Lower leg skin (tissue), 4 donors: Measurements from ENCODE around the gene MEIOSIN. TPM values are rescaled to one million over a fixed set of nuclear protein-coding genes. Genes with fewer than 3 reads are reported as not detected.

Experiments used
- DNase-seq, 2 donors: peaks; one replicate each; pipeline ENCODE4 v3.0.0-alpha.2; 2019; ENCODE audit warnings: low spot score in 2 of 2
- H3K4me3 ChIP-seq: fragments of 200-600 bp; sonication (generic); 2 replicates; pipeline ENCODE4 v1.5.1; 2017; ENCODE audit warnings: mild to moderate bottlenecking, low read depth; ENCODE audit not compliant: poor library complexity, severe bottlenecking
- POLR2A ChIP-seq, 2 donors: fragments of 450-650 bp; IDR thresholded peaks; one replicate each; pipeline ENCODE4 v1.6.1; 2016 to 2017; ENCODE audit warnings: antibody characterized with exemption in 2 of 2, mild to moderate bottlenecking in 1 of 2, moderate library complexity in 1 of 2
- WGBS, 2 donors: methylation state at CpG; one replicate each; pipeline ENCODE4 v1.1.5; 2018; 5-methylcytosine and 5-hydroxymethylcytosine counted together
- intact Hi-C: fragments of 100-400 bp; cut with DNase I; formaldehyde crosslinking; loops from one replicate; pipeline ENCODE4 v1.15.0; 2023; ENCODE audit warnings: low total_unique reads
- total RNA-seq, 4 donors: library from RNA; depleted of rRNA; stranded (reverse); fragments of >200 nt; gene quantifications; one replicate each; pipeline ENCODE4 v1.1.0, GENCODE V29; 2016
- TF ChIP-seq, protein P1 (sequence below), 3 donors: fragments of 450-650 bp; IDR thresholded peaks; one replicate each; pipeline ENCODE4 v1.5.1; 2016; ENCODE audit warnings: antibody characterized with exemption in 3 of 3, mild to moderate bottlenecking in 3 of 3, moderate library complexity in 2 of 3

MEIOSIN gene
- total RNA-seq, 4 donors from 2014 or later = not detected

DNA sequence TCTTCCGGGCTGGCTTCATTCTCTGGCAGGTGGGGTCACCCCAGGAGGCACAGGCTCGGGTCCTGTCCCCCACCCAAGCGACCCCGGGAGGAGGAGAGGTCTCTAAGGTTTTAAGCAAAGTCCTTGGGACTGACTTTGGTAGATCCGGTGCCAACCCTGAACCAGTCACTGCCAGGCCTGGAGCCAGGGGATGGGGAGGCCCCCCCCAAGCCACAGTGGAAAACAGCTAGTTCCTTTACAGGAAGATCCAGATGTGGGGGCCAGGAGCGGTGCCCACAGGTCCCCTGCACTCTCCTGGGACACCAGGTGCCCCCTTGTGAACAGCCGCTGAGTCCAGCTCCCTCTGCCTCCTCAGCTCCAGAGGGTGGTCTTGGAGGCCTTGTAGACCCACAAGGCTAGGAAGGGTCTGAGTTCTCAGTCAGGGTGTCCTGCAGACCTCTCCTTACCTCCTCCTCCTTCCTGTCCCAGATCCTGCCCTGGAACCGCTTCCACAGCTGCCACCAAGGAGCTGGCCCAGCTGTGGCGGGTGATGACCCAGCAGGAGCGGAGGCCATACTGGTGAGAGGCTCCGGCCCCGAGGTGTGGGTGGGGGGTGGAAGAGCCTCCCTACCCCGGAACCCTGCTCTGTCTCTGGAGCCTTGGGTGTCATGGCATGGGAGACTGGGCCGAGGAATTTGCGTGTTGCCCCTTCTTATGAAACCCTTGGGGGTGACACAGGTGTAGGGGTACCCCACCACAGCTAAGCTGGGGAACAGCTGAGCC lies 29.8 kb downstream of the MEIOSIN start:
- WGBS, 2 donors = 73 to 85% methylated on average over 13 to 15 of the region's 15 CpGs

DNA sequence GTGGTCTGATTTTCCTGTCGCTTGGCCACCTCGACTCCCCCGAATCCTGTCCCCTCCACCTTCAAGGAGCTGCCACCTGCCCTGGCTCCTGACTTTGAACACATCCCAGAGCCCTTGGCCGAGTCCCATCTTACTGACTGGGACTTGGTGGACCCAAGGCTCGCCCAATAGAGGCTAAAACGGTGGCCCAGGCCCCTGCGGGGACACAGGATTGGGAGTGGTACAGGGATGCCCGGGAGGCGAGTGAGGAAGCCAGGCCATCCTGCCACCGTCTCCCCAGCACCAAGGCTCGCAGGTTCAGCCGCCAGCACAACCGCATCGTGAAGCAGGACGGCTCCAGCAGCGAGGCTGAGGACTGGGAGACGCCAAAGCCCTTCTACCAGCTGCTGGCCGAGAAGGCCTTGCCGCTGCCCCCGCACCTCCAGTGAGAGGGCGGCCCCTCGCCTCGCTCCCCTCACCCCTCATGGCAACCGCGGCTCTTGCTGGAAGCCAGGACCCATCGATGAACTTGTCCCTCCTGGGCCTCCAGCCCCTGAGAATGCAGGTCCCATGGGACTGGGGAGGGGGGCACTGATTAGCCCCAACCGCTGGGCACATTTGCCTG lies 30.6 kb downstream of the MEIOSIN start:
- peak in 1 of 2 donors; percentile 81 for DNase-seq
- 52 to 58% methylated on average over 21 of the region's 27 CpGs for whole genome bisulfite sequencing, 2 donors
- no peak for TF ChIP-seq POLR2A (IDR thresholded peaks at IDR 0.05)
- TF ChIP-seq, protein P1, sequence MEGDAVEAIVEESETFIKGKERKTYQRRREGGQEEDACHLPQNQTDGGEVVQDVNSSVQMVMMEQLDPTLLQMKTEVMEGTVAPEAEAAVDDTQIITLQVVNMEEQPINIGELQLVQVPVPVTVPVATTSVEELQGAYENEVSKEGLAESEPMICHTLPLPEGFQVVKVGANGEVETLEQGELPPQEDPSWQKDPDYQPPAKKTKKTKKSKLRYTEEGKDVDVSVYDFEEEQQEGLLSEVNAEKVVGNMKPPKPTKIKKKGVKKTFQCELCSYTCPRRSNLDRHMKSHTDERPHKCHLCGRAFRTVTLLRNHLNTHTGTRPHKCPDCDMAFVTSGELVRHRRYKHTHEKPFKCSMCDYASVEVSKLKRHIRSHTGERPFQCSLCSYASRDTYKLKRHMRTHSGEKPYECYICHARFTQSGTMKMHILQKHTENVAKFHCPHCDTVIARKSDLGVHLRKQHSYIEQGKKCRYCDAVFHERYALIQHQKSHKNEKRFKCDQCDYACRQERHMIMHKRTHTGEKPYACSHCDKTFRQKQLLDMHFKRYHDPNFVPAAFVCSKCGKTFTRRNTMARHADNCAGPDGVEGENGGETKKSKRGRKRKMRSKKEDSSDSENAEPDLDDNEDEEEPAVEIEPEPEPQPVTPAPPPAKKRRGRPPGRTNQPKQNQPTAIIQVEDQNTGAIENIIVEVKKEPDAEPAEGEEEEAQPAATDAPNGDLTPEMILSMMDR (IDR thresholded peaks at IDR 0.05) = no peak
- intact Hi-C loops = no loop called here
- no peak overlapping the region for H3K4me3 ChIP-seq

More for the DNA sequence above, 29.8 kb downstream of the MEIOSIN start:
- DNase-seq = no peak
- no peak for TF ChIP-seq POLR2A (IDR thresholded peaks at IDR 0.05)
- TF ChIP-seq, protein P1 (IDR thresholded peaks at IDR 0.05) = no peak
- H3K4me3 ChIP-seq = no peak overlapping the region
- intact Hi-C loops = no loop called here

DNA sequence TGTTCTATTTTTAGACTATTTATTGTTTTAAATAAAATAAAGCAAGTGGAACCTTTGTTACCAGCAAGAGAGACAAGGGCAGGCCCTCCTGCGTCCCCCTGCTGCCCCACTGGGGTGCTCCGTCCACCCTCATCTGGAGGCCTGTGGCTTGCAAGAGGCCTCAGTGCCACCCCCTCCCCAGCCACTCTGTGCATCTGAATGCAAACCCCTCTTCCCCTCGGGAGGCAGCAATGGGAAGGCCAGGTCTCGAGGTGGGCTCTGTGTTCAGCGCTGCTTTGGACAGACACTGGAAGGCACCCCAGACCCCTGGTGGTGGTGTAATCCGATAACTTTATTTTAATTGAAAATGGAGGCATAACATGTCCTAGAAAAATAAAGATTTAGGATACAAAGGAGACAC lies 31.2 kb downstream of the MEIOSIN start:
- no peak for TF ChIP-seq POLR2A (IDR thresholded peaks at IDR 0.05)
- TF ChIP-seq, protein P1 (IDR thresholded peaks at IDR 0.05) = no peak
- intact Hi-C loops = no loop called here
- no peak overlapping the region for H3K4me3 ChIP-seq
- 58 to 73% methylated on average over 6 of the region's 6 CpGs for WGBS, 2 donors
- DNase-seq = no peak

DNA sequence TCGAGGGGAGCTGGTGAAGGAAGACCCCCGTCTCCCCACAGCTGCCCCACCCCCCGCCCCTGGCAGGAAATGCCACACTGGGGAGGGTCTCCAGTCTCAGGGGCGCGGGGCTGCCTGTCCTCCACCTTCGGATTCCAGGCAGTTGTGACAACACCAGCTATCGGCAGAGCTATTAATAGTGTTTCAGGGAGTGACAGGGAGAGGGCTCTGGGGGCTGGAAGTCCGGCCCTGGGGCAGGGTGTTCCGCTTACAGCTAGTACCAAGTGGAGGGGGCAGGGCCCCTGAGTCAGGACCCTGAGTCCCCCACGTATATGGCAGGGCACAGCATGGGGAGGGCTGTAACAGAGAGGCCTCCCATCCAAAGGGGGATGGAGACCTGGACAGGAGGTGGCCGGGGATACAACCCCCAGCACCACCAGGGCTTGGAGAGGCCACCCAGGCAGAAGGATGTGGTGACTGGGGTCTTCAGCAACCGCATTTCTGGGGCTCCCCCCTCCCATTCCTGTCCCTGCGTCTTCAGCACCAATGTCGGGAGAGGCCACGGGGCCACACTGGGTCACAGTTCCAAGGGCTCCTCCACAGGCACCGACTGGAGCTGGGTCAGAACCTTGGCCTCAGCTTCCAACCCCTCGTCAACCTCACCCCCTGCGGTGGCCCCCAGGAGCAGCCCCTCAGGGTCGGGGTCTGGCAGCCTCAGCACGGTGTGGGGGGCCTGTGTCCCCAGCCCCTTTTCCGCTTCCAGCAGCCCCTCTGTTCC lies 31.9 kb downstream of the MEIOSIN start:
- intact Hi-C loops = no loop called here
- DNase-seq = peak in 1 of 2 donors; percentile 81
- TF ChIP-seq POLR2A (IDR thresholded peaks at IDR 0.05) = no peak
- TF ChIP-seq, protein P1 (IDR thresholded peaks at IDR 0.05) = no peak
- no peak overlapping the region for H3K4me3 ChIP-seq
- 58 to 65% methylated on average over 20 of the region's 21 CpGs for WGBS, 2 donors

DNA sequence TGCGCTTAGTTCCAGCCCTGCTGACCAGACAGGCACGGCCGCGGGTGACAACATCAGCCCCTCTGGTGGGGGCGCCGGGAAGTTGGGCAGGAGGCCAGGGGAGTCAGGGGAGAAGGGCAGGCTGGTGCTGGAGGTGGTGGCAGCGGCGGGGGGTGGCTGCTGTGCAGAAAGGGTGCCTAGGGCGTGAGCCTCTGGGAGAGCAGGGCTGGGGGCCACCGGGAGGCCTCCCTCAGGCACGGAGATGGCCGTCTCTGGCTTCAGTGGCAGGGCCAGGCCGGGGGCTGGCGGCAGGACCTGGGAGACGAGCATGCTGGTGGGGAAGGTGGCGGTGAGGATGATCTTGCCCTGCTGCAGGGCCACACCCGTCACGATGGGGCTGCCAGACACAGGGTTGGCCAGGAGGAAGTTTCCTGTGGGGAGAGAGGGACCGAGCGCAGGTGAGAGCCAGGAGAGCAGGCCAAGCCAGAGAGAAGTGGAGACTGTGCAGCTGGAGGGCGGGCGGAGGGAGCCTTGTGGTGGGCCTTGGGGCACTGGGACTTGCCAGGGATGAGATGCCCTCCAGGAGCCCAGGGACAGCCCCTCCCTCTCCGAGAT lies 32.6 kb downstream of the MEIOSIN start:
- no peak overlapping the region for H3K4me3 ChIP-seq
- DNase-seq = peak in 1 of 2 donors; percentile 86
- TF ChIP-seq, protein P1 (IDR thresholded peaks at IDR 0.05) = no peak
- no peak for TF ChIP-seq POLR2A (IDR thresholded peaks at IDR 0.05)
- 74 to 75% methylated on average over 18 to 20 of the region's 23 CpGs for WGBS, 2 donors
- intact Hi-C loops = no loop called here
